Measurements from ENCODE around the gene SMC4.

SMC4 gene

GRCh38 chr3:160479376-160479775 lies 79.9 kb downstream of the SMC4 start:
- FAIRE-seq, result no peak

- no peak for FAIRE-seq
These were observed 81.5 kb downstream of the SMC4 start for GRCh38 chr3:160480931-160481330.

- FAIRE-seq, result no peak
These were observed 82.4 kb downstream of the SMC4 start for GRCh38 chr3:160481856-160482255.

- FAIRE-seq, result no peak
These were observed 83.3 kb downstream of the SMC4 start for GRCh38 chr3:160482796-160483195.

Measured in colon (tissue), 2 donors.